DMS 273 treated with DMSO at 0.1 percent for 48 hours (cell line): ENCODE data around the gene VWA5B2.

Source experiments
- DNase-seq: peaks from one replicate; lab custom pipeline; 2025; lab: John Stamatoyannopoulos, UW

The VWA5B2 gene

DNA sequence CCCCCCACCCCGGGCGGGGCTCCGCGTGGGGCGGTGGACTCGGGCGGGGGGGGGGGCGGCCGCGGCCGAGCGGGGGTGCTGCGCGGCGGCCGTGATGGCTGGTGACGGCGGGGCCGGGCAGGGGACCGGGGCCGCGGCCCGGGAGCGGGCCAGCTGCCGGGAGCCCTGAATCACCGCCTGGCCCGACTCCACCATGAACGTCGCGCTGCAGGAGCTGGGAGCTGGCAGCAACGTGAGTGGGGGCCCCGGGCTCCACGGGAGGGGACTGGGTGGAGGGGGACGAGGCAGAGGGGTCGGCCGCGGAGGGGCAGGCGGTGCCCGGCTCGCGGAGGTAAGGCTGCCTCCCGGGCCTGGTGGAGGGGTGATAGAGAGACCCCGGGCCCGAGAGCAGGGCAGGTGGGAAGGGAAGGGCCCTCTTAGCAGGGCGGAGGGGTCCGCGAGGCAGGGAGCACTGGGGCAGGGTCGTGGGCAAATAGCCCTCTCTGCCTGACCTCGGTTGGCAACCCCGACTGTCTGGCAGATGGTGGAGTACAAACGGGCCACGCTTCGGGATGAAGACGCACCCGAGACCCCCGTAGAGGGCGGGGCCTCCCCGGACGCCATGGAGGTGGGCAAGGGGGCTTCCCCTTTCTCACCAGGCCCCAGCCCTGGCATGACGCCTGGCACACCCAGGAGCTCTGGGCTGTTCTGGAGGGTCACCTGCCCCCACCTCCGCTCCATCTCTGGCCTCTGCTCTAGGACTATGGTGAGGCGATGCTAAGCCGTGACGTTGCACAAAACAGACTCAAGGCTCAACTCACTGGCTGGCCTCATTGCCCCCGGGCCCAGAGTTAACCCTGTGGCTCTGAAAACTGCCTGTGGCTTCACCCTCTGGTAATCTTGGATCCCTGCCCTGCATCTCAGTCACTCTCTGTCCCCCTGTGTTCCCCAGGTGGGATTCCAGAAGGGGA is 46.9 kb downstream of the VWA5B2 start, which contains the start of gene ECE2:
Gene ECE2, plus strand, starts transcription at position 62 of the 950 bp plus-strand sequence. Its CDS starts 132 bp downstream, at position 194.
- no peak for DNase-seq

DNA sequence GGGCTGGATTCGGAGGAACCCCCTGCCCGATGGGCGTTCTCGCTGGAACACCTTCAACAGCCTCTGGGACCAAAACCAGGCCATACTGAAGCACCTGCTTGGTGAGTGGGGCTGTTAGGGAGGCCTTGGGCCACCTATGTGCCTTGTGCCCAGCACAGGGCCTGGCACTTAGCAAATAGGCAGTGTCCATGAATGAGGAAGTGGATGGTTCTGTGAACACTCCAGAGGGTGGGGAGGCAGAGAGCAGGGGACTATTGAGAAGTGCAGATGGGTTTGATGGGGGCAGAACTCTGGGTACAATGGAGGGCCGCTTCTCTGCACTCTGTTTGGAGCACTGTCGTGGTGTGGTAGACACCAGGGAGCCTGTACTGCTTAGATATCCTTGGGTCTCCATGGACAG is 48.0 kb downstream of the VWA5B2 start:
- DNase-seq: no peak

DNA sequence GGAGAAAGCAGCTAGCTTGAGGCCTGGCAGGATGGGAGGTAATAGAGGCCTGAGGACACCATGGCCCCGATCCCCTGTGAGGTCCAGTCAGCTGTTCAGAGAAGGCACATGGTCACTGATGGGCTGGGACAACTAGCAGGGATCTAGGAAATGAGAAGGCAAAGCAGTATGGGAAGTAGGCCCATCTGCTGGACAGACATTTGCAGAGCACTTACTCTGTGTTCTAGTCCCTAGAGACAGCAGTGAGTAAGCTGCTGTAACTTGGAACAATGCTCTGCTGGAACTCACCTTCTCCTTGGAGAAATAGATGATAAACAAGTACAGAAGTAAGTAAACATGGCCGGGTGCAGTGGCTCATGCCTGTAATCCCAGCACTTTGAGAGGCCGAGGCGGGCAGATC is 53.6 kb downstream of the VWA5B2 start:
- no peak for DNase-seq

DNA sequence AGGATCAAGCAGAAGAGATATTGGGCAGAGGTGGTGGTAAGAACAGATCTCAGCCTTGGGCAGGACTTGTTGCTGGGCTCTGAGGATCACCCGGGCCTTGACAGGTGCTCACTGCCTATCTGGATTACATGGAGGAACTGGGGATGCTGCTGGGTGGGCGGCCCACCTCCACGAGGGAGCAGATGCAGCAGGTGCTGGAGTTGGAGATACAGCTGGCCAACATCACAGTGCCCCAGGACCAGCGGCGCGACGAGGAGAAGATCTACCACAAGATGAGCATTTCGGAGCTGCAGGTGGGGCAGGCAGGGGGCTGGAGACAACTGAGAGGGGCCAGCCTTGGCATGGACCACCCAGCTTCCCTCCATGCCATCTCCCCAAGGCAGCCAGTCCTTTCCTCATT is 54.3 kb downstream of the VWA5B2 start:
- DNase-seq: no peak

DNA sequence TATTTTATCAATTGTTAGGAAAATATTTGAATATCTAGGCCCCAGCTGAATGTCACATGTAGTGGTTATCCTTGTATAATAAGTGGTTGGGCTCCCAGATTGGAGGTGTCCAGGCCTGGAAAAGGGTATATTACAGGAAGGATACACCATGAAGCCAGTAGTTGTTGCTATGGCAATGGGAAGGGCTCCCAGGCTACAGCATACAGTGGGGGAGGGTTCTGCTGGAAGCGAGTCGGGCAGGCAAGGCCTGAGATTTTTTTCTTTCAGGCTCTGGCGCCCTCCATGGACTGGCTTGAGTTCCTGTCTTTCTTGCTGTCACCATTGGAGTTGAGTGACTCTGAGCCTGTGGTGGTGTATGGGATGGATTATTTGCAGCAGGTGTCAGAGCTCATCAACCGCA is 55.3 kb downstream of the VWA5B2 start:
- DNase-seq: peak; percentile 85

DNA sequence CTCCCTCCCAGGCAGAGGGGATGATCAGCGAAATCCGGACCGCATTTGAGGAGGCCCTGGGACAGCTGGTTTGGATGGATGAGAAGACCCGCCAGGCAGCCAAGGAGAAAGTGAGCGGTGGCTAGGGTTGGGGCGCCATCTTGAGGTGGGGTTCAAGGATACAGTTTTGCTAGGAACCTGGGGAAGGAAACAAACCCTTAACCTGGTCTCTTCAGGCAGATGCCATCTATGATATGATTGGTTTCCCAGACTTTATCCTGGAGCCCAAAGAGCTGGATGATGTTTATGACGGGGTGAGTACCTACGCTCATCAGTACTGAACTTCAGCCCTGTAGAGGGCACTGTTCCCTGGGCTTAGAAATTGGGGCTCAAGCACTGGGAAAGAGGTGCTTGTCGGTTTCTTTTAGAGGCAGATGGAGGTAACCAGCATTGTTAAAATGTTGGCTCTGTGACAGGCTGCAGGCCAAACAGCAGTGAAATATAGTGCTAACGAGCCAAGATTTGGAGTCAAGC is 60.1 kb downstream of the VWA5B2 start:
- peak; percentile 78 for DNase-seq

DNA sequence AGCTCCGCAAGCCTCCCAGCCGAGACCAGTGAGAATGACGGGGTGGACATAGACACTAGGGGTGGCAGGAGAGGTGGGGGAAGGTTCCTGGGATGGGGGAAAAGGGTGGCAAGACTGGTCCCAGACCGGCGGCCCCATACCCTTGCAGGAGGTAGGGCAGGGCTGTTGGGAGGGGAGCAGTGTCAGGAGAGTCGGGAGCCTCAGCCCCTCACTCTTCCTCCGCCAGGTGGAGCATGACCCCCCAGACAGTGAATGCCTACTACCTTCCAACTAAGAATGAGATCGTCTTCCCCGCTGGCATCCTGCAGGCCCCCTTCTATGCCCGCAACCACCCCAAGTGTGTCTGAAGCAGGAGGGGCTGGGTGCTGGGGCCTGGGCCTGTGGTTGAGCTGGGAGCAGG is 60.9 kb downstream of the VWA5B2 start:
- no peak for DNase-seq

DNA sequence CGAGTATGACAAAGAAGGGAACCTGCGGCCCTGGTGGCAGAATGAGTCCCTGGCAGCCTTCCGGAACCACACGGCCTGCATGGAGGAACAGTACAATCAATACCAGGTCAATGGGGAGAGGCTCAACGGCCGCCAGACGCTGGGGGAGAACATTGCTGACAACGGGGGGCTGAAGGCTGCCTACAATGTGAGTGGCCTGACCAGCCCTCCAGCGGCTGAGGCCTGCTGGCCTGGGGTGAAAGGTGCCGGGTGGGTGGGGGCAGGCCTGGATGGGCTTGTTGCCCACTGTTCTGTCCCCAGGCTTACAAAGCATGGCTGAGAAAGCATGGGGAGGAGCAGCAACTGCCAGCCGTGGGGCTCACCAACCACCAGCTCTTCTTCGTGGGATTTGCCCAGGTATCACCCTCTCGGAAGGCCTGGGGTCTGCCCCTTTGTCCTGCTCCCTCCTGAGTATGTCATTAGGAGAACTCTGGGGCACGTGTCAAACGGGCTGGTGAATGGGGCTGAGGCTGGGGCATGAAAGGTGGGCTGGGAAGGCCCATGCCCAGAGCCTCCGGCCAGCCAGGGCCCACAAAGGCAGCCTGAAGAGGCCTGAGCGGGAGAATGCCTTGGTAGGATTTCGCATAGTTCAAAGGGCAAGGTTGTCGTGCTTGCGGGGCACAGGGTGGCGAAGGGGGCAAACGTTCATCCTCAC is 61.8 kb downstream of the VWA5B2 start:
- no peak for DNase-seq
